HG03442 (cell line): ENCODE measurements around the gene NPDC1.
"Not testable (repeated sequence)": the region's sequence is repeated elsewhere in the genome, so short reads cannot be mapped to it uniquely, and the experiment has no call there.

Source experiments
- ATAC-seq: cut with Tn5 transposase; IDR thresholded peaks from one replicate; pipeline ENCODE4 v1.9.1; 2021; ENCODE audit warnings: mild to moderate bottlenecking, moderate library complexity; ENCODE audit not compliant: unreplicated experiment

The NPDC1 gene

GRCh38 chr9:137042751-137043727, 2.9 kb downstream of the NPDC1 start:
- no peak for ATAC-seq

- no peak for ATAC-seq
Observed at GRCh38 chr9:137041124-137041523, 4.9 kb downstream of the NPDC1 start.

- no peak for ATAC-seq
Observed at GRCh38 chr9:137040568-137040967, 5.4 kb downstream of the NPDC1 start.

- no peak for ATAC-seq
Observed at GRCh38 chr9:137039611-137040366, 6.2 kb downstream of the NPDC1 start.

GRCh38 chr9:137038916-137039315, 7.1 kb downstream of the NPDC1 start:
- ATAC-seq, result no peak

GRCh38 chr9:137037483-137037882, 8.5 kb downstream of the NPDC1 start:
- no peak for ATAC-seq

- no peak for ATAC-seq
Observed at GRCh38 chr9:137037035-137037434, 8.9 kb downstream of the NPDC1 start.

- no peak for ATAC-seq
Observed at GRCh38 chr9:137035937-137036336, 10.0 kb downstream of the NPDC1 start.

- ATAC-seq, result no peak
Observed at GRCh38 chr9:137035507-137035834, 10.5 kb downstream of the NPDC1 start.

- ATAC-seq, result peak; percentile 51
Observed at GRCh38 chr9:137034709-137035506, 11.1 kb downstream of the NPDC1 start.

GRCh38 chr9:137034039-137034708, 11.8 kb downstream of the NPDC1 start:
- ATAC-seq, result no peak

- not testable (repeated sequence) for ATAC-seq
Observed at GRCh38 chr9:137033481-137033880, 12.5 kb downstream of the NPDC1 start.

GRCh38 chr9:137032858-137033257, 13.1 kb downstream of the NPDC1 start:
- ATAC-seq, result no peak

GRCh38 chr9:137031904-137032640, 13.9 kb downstream of the NPDC1 start, which contains the start of gene FUT7:
FUT7 (minus strand) TSS chr9:137032088; CDS start chr9:137031991, 97 bp downstream.
- no peak for ATAC-seq

GRCh38 chr9:137030538-137031527, 15.1 kb downstream of the NPDC1 start:
- ATAC-seq, result no peak

- no peak for ATAC-seq
Observed at GRCh38 chr9:137030006-137030405, 16.0 kb downstream of the NPDC1 start.

GRCh38 chr9:137029058-137029936, 16.7 kb downstream of the NPDC1 start:
- ATAC-seq, result no peak
